NCI-H2171 (cell line): ENCODE data around the gene LMX1B.

ENCODE experiments used
- DNase-seq: peaks from one replicate; lab custom pipeline; 2025; lab: John Stamatoyannopoulos, UW

LMX1B gene

GRCh38 chr9:126678989-126679388 is 65.3 kb downstream of the LMX1B start:
- no peak for DNase-seq

- no peak for DNase-seq
These were observed 67.6 kb downstream of the LMX1B start for GRCh38 chr9:126681336-126681735.

GRCh38 chr9:126682113-126682810 is 68.5 kb downstream of the LMX1B start:
- DNase-seq: no peak

DNA sequence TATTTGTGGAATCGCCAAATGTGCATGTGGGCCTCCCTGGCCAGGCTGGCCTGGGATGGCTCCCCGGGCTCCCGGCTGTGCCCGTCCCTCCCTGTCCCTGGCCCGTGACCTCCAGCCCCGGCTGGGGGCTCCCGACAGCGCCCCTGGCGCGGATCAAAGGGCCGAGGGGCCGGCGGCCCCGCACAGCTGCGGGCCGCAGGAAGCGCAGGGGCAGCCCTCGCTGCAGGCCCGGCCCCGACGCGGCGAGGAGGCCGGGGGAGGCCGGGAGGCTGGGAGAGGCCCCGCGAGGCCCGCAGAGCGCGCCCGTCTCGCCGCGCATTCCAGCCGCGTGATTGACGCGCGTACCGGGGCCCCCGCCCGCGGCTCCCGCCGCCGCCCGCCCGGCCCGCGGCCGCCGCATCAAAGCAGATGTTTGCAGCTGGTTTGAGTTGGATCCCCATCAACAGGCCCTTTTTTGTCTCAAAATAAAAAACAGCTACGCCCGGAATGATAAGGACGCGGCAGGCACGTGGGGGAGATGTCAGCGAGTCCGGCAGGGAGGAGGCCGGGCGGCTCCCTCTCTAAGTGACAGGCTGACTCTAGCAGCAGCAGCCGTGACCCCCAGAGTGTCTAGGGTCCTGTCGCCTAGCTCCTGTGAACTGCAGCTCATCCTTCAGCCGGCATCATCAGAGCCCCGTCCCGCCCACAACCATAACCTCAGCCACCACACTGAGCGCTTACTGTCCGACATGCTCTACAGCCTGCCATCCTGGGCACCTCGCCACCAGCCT is 69.4 kb downstream of the LMX1B start:
- no peak for DNase-seq

GRCh38 chr9:126683698-126684044 is 69.9 kb downstream of the LMX1B start:
- no peak for DNase-seq

- no peak for DNase-seq
These were observed 70.6 kb downstream of the LMX1B start for GRCh38 chr9:126684345-126684744.

DNA sequence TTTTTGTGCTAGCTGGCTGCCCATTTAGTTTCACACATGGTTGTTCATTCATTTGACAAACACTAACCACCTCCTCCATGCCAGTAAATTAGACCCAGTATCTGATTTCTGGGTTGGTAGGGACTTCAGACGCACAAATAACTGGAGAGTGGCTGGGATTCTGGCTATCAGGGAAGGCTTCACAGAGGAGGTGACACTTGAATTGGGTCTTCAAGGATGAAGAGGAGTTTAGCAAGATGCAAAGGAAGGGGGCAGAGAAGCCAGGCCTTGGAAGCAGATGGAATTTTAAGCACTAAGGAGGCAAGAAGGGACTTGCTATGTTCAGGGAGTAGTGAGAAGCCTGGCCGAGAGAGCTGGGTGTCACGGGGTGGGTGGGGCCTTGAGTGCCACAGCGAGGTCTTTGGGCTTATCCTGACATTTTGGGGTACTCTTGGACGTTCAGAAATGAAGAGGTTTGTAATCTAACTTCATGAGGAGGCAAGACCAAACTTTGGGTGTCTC is 71.3 kb downstream of the LMX1B start:
- no peak for DNase-seq

- no peak for DNase-seq
These were observed 74.3 kb downstream of the LMX1B start for GRCh38 chr9:126687930-126688461.

DNA sequence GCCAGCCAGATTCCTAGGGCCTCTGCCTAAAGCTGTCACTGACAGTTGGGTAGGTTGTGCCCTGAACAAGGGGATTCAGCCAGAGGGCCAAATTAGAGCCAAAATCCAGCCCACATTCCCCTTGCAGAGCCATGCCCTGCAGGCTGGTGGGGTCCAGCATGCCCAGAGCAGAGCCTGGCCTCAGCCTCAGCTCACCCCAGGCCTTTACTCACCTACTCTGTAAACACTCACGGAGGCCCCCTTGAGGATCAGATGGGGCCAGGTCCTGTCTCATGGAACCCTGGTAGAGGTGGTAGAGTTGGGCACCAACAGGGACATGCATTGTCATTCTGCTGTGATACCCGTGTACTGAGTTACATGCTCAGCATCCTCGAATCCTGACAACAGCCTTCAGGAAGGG is 74.9 kb downstream of the LMX1B start:
- no peak for DNase-seq

DNA sequence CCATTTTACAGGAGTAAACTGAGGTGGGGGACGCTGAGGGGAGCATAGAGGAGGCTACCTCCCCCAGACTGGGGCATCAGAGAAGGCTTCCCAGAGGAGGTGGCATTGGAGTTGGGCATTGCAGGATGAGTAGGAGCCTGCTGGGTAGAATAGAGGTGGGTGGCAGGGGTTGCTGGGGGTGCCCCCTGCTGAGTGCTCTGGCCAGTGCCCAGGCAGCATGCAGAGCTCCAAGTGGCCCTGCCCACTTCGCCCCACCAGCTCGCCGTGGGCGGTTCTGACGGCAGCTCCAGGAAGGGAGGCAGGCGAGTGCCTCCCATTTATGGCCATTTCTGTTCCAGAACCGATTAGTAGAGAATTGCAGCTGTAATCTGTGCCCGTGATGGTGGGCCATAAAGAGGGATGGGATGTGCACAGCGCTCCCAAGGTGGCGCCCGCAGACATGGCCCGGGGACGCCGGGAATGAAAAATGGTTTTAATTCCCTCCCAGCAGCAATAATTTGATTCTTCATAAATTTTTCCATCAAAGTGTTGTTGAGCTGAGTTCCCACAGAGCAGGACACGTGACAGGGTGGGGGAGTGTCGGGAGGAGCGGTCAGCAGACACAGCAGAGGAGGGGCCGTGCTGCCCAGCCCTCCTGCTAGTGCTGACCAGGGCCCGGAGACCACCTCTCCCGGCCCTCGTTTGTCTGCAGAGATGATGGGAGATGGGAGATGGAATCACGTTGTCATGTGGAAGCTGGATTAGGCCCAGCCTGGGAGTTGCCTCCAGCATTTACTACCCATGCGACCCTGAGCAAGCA is 75.5 kb downstream of the LMX1B start:
- no peak for DNase-seq

DNA sequence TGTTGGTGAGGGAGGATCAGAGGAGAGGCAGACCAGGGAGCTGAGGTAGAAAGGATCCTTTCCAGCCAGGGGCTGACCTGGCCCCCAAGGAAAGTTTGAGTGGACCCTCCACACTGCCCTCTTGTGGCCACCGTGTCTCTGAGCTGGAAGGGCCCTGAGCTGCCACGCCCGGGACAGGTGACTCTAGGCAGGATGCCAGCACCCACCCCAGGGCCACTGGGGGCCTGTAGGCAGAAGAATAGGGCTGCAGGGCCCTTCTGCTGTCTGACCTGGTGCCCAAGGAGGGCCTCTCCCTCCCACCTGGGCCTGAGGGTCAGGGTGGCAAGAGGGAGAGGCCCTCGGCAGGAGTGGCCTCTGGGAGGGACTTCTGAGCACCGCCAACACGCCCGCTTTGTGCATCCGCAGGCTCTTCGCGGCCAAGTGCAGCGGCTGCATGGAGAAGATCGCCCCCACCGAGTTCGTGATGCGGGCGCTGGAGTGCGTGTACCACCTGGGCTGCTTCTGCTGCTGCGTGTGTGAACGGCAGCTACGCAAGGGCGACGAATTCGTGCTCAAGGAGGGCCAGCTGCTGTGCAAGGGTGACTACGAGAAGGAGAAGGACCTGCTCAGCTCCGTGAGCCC is 76.8 kb downstream of the LMX1B start:
- no peak for DNase-seq

DNA sequence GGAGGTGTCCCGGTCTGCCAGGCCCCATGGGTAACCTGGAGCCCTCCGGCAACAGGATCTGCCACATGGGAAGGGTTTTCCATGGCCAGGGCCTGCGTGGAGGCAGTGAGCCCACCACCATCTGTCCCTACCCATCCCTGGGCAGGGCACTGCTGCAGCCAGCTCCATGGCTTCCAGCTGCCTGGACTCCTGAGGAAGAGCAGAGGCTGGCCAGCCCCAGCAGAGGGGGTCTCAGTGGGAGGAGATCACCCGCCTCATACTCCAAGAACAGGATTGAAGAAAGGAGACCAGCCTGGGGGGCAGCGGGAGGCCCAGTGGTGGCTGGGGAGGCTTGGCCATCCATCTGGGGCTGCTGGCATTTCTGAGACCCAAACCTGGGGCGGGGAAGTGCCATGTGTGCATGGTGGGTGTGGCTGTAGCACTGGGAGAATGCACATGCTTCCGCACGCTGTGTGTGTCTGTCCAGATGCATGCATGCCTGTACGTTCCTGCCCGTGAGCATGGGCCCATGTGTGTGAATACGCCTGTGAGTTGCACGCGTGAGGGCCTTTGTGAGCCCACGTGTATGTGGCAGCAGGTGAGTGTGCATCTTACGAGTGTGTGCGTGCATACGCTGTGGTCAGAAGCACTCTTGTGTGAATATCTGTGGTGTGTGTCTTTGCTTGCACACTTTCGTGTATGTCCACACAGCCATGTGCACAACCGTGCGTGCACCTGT is 78.5 kb downstream of the LMX1B start:
- no peak for DNase-seq

DNA sequence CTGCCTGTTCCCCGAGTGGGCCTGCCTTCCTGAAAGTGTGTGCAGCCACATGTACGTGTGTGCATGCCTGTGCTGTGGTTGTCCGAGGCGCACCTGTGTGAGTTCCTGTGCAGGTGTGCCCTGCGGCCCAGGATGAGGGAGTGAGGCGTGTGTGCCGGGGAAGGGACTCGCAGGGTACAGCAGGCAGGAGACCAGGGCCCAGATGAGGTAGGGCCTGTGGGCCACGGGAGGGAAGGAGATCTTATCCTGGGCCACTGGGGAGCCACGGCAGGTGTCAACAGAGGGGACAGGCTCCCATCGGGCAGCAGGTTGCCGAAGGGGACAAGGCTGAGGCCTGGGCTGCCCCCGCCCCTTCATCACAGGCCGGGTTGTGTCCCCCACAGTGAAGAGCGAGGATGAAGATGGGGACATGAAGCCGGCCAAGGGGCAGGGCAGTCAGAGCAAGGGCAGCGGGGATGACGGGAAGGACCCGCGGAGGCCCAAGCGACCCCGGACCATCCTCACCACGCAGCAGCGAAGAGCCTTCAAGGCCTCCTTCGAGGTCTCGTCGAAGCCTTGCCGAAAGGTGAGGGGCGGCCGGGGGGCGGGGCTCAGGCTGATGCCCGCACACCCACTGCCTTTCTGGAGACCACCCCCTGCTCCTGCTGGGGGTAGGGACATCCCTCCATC is 79.2 kb downstream of the LMX1B start:
- no peak for DNase-seq

DNA sequence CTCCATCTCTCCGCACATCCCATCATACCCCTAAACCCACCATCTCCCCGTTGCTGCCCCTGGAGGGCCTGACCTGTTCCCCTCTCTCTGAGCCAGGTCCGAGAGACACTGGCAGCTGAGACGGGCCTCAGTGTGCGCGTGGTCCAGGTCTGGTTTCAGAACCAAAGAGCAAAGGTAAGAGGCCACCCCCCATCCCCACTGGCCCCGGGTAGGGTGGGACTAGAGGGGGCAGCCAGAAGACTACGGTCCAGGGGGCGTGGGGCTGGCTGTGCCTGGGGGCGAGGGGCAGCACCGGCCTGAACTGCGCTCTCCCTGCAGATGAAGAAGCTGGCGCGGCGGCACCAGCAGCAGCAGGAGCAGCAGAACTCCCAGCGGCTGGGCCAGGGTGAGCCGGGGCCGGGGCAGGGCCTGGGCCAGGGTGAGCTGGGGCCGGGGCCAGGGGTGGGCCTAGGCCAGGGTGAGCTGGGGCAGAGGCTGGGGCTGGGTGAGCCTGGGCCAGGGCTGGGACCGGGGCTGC is 79.8 kb downstream of the LMX1B start:
- no peak for DNase-seq

DNA sequence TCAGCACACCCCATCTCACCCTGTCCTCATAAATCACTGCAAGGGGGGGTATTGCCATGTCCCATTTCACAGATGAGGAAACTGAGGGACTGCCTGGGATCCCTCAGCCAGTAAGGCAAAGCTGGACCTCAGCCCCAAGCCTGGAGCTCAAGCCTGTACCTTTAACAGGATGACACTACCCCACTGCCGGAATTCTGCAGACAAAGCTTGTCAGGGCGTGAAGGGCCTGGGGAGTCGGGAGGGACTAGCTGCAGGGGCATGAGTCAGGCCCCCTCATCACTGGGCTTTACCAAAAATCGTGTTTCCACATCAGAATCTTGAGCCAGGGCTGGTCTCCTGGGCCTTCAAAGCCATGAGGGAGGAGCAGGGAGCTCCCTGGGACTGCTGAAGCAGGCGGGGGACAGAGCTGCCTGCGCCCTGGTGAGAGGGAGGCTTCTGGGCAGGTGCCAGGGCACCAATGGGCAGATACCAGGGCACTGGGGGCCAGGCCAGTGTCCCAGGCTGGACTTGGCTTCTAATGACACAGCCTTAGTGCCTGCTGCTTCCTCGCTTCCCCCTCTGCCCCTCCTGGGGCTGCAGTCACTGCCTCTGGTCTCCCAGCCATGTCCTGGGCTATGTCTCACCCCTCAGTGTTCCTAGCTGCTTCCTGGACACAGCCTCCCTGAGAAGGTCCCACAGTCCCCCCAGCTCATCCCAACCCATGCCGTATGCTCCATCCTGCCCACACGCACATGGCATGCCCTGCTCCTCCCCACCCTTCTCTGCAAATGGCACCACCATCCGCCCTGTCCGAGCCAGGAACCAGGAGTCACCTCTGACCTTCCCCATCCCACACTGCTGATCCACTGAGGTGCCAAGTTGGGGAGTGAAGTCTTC is 80.7 kb downstream of the LMX1B start:
- no peak for DNase-seq

DNA sequence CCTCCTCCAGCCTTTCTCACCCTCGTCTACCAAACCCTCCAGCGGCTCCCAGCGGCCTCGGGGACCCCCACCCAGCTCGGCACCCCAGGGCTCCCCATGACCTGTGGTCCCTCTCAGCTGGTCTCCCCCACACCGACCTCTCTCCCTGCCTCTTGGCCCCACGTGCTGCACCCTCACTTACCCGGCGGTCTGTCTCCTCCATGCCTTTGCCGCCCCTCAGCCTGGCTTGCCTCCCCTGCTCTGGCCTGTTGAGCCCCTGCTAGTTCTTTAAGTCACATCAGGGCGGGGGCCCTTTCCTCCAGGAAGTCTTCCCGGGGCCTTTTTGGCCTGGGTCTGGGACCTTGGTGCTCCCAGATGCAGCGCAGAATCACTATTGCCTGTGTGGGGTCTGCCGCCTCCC is 81.5 kb downstream of the LMX1B start:
- no peak for DNase-seq

DNA sequence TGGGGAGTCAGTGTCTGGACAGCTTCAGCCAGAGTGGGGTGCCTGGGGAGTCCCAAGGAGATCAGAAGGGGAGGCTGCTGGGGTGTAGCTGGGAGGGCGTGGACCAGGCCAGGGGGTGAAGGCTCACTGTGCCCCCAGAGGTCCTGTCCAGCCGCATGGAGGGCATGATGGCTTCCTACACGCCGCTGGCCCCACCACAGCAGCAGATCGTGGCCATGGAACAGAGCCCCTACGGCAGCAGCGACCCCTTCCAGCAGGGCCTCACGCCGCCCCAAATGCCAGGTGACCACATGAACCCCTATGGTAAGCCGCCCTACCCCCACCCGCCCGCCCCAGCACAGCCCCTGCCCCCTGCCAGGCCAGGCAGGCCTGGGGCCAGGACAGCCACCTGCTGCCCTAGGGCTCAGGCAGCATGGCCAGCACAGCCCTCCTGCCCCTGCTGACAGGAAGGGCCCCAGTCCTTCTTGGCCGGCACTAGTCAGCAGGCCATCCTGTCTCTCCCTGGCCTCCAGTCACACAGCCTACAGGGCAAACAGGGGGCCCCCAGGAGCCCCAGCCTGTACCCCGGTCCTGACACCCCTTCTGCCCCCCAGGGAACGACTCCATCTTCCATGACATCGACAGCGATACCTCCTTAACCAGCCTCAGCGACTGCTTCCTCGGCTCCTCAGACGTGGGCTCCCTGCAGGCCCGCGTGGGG is 82.1 kb downstream of the LMX1B start:
- DNase-seq: no peak

GRCh38 chr9:126696401-126697145 is 82.8 kb downstream of the LMX1B start:
- DNase-seq: no peak
